K562 (cell line): ENCODE data around the gene TMC4. TPM values are rescaled to one million over a fixed set of nuclear protein-coding genes. Genes with fewer than 3 reads are reported as not detected.
"Not testable (repeated sequence)": the region's sequence is repeated elsewhere in the genome, so short reads cannot be mapped to it uniquely, and the experiment has no call there.

Experiments
- ATAC-seq: fragments of 200-7000 bp; cut with Tn5 transposase; 3 replicates; pipeline ENCODE4 v1.9.1; 2020; ENCODE audit warnings: moderate library complexity
- BruUV-seq: library from RNA; stranded (reverse); fragments of 400-500 nt; replicated peaks from 2 replicates; lab custom pipeline; 2021; lab: Mats Ljungman, UMichigan
- CTCF ChIA-PET: fragments of 300-600 bp; formaldehyde crosslinking; extraction: SDS; loops from one replicate; lab custom pipeline; 2021; ENCODE audit warnings: low intra/inter-chr PET ratio; lab: Yijun Ruan, JAX
- POLR2A ChIA-PET: fragments of 300-600, 350-650 bp; sonication (Branson Sonifier 250); formaldehyde crosslinking; extraction: SDS; loops from one replicate; lab custom pipeline; 2021; ENCODE audit warnings: antibody characterized with exemption, inconsistent platforms; lab: Yijun Ruan, JAX
- DNase-seq, 4 experiments: peaks; one replicate each; pipeline versions ENCODE4 v3.0.0 to v3.0.0-alpha.2; 2011 to 2018; ENCODE audit warnings: low spot score in 3 of 4, mixed read lengths in 3 of 4; ENCODE audit errors: extremely low read depth in 1 of 4
- FAIRE-seq: peaks from 2 replicates; lab custom pipeline; 2011; peaks lifted over from hg19 to GRCh38; lab: Jason Lieb, UNC
- H2AFZ ChIP-seq: 2 replicates; pipeline ENCODE4 v1.6.0; 2011; ENCODE audit warnings: low read depth, low read length, control low read depth, inconsistent platforms
- H3K27ac ChIP-seq: fragments of 200-600 bp; 3 replicates; pipeline ENCODE4 v1.8.0; 2011; ENCODE audit warnings: low read depth, mild to moderate bottlenecking, control low read depth, inconsistent platforms, low read length, moderate library complexity, mixed read lengths; ENCODE audit errors: extremely low read depth
- H3K27me3 ChIP-seq, 2 experiments: fragments of 300-600 bp in 1 of 2; 2 replicates in 1 of 2; 3 replicates in 1 of 2; pipeline versions ENCODE4 v1.6.0 to v1.8.0; 2011; ENCODE audit warnings: inconsistent platforms in 2 of 2, low read length in 2 of 2, mild to moderate bottlenecking in 1 of 2, mixed read lengths in 1 of 2, moderate library complexity in 1 of 2; ENCODE audit not compliant: control insufficient read depth in 2 of 2, insufficient read depth in 2 of 2
- H3K36me3 ChIP-seq: fragments of 300-600 bp; 3 replicates; pipeline ENCODE4 v1.8.0; 2011; ENCODE audit warnings: mild to moderate bottlenecking, low read length, inconsistent platforms; ENCODE audit not compliant: control insufficient read depth, insufficient read depth
- H3K4me1 ChIP-seq, 2 experiments: fragments of 200-600 bp in 1 of 2; replicated peaks in 1 of 2; 2 replicates in 1 of 2; 3 replicates in 1 of 2; pipeline versions ENCODE4 v1.5.1 to v1.8.0; 2011; ENCODE audit warnings: inconsistent platforms in 2 of 2, low read length in 2 of 2, mild to moderate bottlenecking in 1 of 2, mixed read lengths in 1 of 2, moderate library complexity in 1 of 2; ENCODE audit not compliant: control insufficient read depth in 2 of 2, insufficient read depth in 2 of 2
- H3K4me2 ChIP-seq: 2 replicates; pipeline ENCODE4 v1.6.1; 2011; ENCODE audit warnings: low read length, control low read depth, inconsistent platforms, mixed read lengths; ENCODE audit not compliant: insufficient read depth
- H3K4me3 ChIP-seq: fragments of 200-600 bp; sonication (generic), shearing (Covaris generic); 2 replicates; pipeline ENCODE4 v1.5.1; 2016; ENCODE audit warnings: control low read depth, inconsistent platforms
- H3K79me2 ChIP-seq: fragments of 200-600 bp; 3 replicates; pipeline ENCODE4 v1.8.0; 2011; ENCODE audit warnings: low read length, inconsistent platforms; ENCODE audit not compliant: control insufficient read depth, insufficient read depth
- H3K9ac ChIP-seq, 2 experiments: 2 replicates each; pipeline versions ENCODE4 v1.6.0 to v1.6.1; 2011; ENCODE audit warnings: low read depth in 2 of 2, low read length in 2 of 2, control low read depth in 1 of 2, inconsistent platforms in 1 of 2, mild to moderate bottlenecking in 1 of 2, mixed read lengths in 1 of 2; ENCODE audit not compliant: insufficient read depth in 1 of 2
- H3K9me1 ChIP-seq: one replicate; pipeline ENCODE4 v1.6.0; 2011; ENCODE audit warnings: inconsistent platforms, mild to moderate bottlenecking, low read length, moderate library complexity; ENCODE audit not compliant: control insufficient read depth, insufficient read depth
- H3K9me3 ChIP-seq: replicated peaks from 2 replicates; pipeline ENCODE4 v1.5.1; 2011; ENCODE audit warnings: low read depth, low read length, inconsistent platforms; ENCODE audit not compliant: control insufficient read depth, insufficient read depth
- H4K20me1 ChIP-seq: replicated peaks from 2 replicates; pipeline ENCODE4 v1.6.1; 2011; ENCODE audit warnings: low read length, inconsistent platforms, mixed read lengths; ENCODE audit not compliant: control insufficient read depth, insufficient read depth
- HNRNPLL ChIP-seq: fragments of 200-400 bp; formaldehyde crosslinking; IDR thresholded peaks from 2 replicates; pipeline ENCODE4 v1.6.1; 2017; ENCODE audit warnings: low read length, low read depth, mild to moderate bottlenecking; ENCODE audit not compliant: poor library complexity, severe bottlenecking
- POLR3G ChIP-seq: IDR thresholded peaks from 2 replicates; pipeline ENCODE4 v1.6.1; 2011; ENCODE audit not compliant: insufficient read length, insufficient replicate concordance; ENCODE audit errors: extremely low read depth
- ZBED1 ChIP-seq: IDR thresholded peaks from 2 replicates; pipeline ENCODE4 v1.6.1; 2014
- ZNF217 ChIP-seq: sonication (generic); formaldehyde crosslinking; IDR thresholded peaks from 2 replicates; pipeline ENCODE4 v1.8.0; 2022; ENCODE audit warnings: mild to moderate bottlenecking, missing genetic modification reagents
- ZNF764 ChIP-seq: fragments of 250-450 bp; sonication (Bioruptor Pico); IDR thresholded peaks from 2 replicates; pipeline ENCODE4 v1.4.0; 2020; ENCODE audit warnings: low read depth, mild to moderate bottlenecking, moderate library complexity
- WGBS: fragments of 100-300 bp; shearing (Covaris generic); methylation state at CpG from one replicate; pipeline ENCODE4 v1.1.6; 2016; ENCODE audit warnings: low coverage, mixed read lengths; ENCODE audit not compliant: insufficient coverage; ENCODE audit errors: missing lambda C conversion rate; 5-methylcytosine and 5-hydroxymethylcytosine counted together
- in situ Hi-C: fragments of 300-500 bp; cut with MboI; formaldehyde crosslinking; loops from 4 replicates; pipeline ENCODE4 v1.15.0; 2018; ENCODE audit warnings: inconsistent platforms, mixed read lengths
- intact Hi-C: fragments of 100-400 bp; cut with micrococcal nuclease; formaldehyde crosslinking; loops from 2 replicates; pipeline ENCODE4 v1.14.2; 2022
- polyA plus RNA-seq, 8 experiments: library from polyadenylated mRNA; depleted of rRNA in 4 of 8; stranded (reverse) in 5 of 8; unstranded in 3 of 8; fragments of >200 nt; fragmentation: Nextera tagmentation in 2 of 8; fragmentation: Illumina TruSeq in 1 of 8; extraction: Ambion mirVana in 2 of 8; extraction: Trizol in 1 of 8; gene quantifications; 2 replicates each; pipeline versions ENCODE4 v1.2.1 to v1.2.3, GENCODE V29; 2011 to 2014; ENCODE audit warnings: inconsistent platforms in 1 of 8, missing spikeins in 1 of 8
- total RNA-seq, 7 experiments: library from RNA; depleted of rRNA in 6 of 7; stranded (reverse); fragments of >200 nt in 6 of 7; fragmentation: Illumina TruSeq in 2 of 7; extraction: Trizol in 2 of 7; gene quantifications; 2 replicates each; pipeline versions ENCODE4 v1.2.1 to v1.2.3, GENCODE V29; 2011 to 2021; ENCODE audit warnings: low replicate concordance in 1 of 7

Gene TMC4
- total and polyA plus RNA-seq, 9 of the 15 experiments (the other 6 are each of a cell fraction or from before 2014, with no cell fraction given), result 0.12 to 0.79 (median 0.36) TPM; not detected in 2

- TF ChIP-seq ZNF217 (CRISPR knock-in tag) (no peak), ZNF764 (CRISPR knock-in tag) (no peak), HNRNPLL (no peak), POLR3G (no peak), ZBED1 (no peak)
Measured at GRCh38 chr19:54216869-54217268, 43.9 kb upstream of the TMC4 start (continued).

- DNase-seq, intact Hi-C loops, H3K4me3 ChIP-seq, in situ Hi-C loops, FAIRE-seq, ATAC-seq, CTCF ChIA-PET, H3K9me3 ChIP-seq, H3K9ac ChIP-seq, H3K27me3 ChIP-seq, H3K4me2 ChIP-seq, H3K9me1 ChIP-seq, H2AFZ ChIP-seq, POLR2A ChIA-PET, BruUV-seq, H3K27ac ChIP-seq: not testable (repeated sequence)
- Histone ChIP-seq H3K36me3 (peaks cover 17% of the 10 kb centered on the region; the same call in 2 of the 3 replicates), H3K4me1 (peaks cover 17 to 43% of the 10 kb centered on the region in 2 experiments), H3K79me2 (peaks cover 11% of the 10 kb centered on the region; the same call in 2 of the 3 replicates), H4K20me1 (peaks cover 12% of the 10 kb centered on the region)
- WGBS, result 97% methylated on average over 3 of the region's 19 CpGs
Measured at GRCh38 chr19:54214734-54215133, 41.8 kb upstream of the TMC4 start.
